Measurements from ENCODE around the gene AGMO. TPM values are rescaled to one million over a fixed set of nuclear protein-coding genes. Genes with fewer than 3 reads are reported as not detected.

The AGMO gene
- polyA plus RNA-seq, 1 experiment: not detected

GRCh38 chr7:15489861-15490260 lies 72.0 kb downstream of the AGMO start:
- POLR2A ChIA-PET: no interaction called here

DNA sequence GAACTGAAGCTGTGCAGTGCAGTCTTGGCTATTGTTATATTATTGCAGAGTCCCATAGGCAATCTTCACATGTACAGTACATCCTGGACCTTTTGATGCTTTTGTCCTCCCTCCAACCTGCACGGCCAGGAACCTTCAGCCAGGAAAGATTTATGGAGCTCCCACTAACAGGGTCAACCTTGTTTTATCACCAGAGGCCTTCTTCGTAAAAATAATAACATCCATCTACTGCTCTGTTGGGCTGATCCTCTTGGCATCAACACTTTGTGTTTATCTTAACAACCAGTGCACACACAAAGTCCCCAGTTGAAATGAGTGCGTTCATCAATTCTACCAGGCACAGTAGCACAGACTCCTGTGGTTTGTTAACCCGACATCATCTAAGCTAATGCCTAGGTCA lies 72.4 kb downstream of the AGMO start:
- Histone ChIP-seq H3K36me3 (ENCODE audit: control insufficient read depth, insufficient read depth, low read length) (no peaks in the 10 kb centered on the region), H3K27me3 (ENCODE audit: control insufficient read depth, insufficient read depth, low read length) (no peaks in the 10 kb centered on the region), H3K4me3 (ENCODE audit: low read depth, low read length) (no peak overlapping the region)
- TF ChIP-seq CTCF (IDR thresholded peaks at IDR 0.05; ENCODE audit: insufficient read depth, low read depth, low read length): no peak
- POLR2A ChIA-PET: no interaction called here
- CTCF ChIA-PET: interaction anchor here (1.0 to 1.2 kb wide), 2 partner anchors 12 to 24 kb away, joined by 4 read pairs; no protein-coding TSS in a partner anchor
- DNase-seq (ENCODE audit: low read depth): no peak

More at GRCh38 chr7:15489861-15490260, 72.0 kb downstream of the AGMO start:
- Histone ChIP-seq H3K27me3 (ENCODE audit: control insufficient read depth, insufficient read depth, low read length) (no peaks in the 10 kb centered on the region), H3K4me3 (ENCODE audit: low read depth, low read length) (no peak overlapping the region), H3K36me3 (ENCODE audit: control insufficient read depth, insufficient read depth, low read length) (no peaks in the 10 kb centered on the region)
- CTCF ChIA-PET: interaction anchor here (1.0 to 1.2 kb wide), 2 partner anchors 12 to 24 kb away, joined by 4 read pairs; no protein-coding TSS in a partner anchor
- no peak for DNase-seq (ENCODE audit: low read depth)
- no peak for TF ChIP-seq CTCF (IDR thresholded peaks at IDR 0.05; ENCODE audit: insufficient read depth, low read depth, low read length)

DNA sequence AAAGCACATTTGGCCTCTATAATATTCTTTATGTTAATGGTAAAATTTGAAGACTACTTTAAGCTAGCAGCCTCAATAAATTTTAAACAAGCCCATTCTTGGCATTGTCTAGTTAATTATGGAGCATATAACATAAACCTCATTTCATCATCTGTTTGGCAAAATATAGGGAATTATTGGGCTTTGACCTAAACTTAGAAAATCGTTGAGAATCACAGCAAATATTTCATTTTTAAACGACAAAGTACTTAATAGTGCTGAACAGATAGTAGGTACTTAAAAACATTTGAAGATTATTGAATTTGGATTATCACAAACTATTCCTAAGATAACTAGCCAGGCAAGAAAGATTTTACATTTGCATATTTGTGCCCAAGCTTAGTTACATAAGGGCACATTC lies 73.4 kb downstream of the AGMO start:
- no peak for DNase-seq (ENCODE audit: low read depth)
- Histone ChIP-seq H3K27me3 (ENCODE audit: control insufficient read depth, insufficient read depth, low read length) (no peaks in the 10 kb centered on the region), H3K36me3 (ENCODE audit: control insufficient read depth, insufficient read depth, low read length) (no peaks in the 10 kb centered on the region), H3K4me3 (ENCODE audit: low read depth, low read length) (no peak overlapping the region)
- no peak for TF ChIP-seq CTCF (IDR thresholded peaks at IDR 0.05; ENCODE audit: insufficient read depth, low read depth, low read length)
- ChIA-PET POLR2A (no interaction called here), CTCF (interaction anchor here (1.2 kb wide), 1 partner anchor 23 kb away, joined by 4 read pairs; no protein-coding TSS in a partner anchor)

- CTCF ChIA-PET: no interaction called here
- H3K36me3 ChIP-seq (ENCODE audit: control insufficient read depth, insufficient read depth, low read length): no peaks in the 10 kb centered on the region
- POLR2A ChIA-PET: no interaction called here
Observed at GRCh38 chr7:15487896-15488295, 73.9 kb downstream of the AGMO start.

GRCh38 chr7:15485998-15486397 lies 75.8 kb downstream of the AGMO start:
- H3K4me3 ChIP-seq (ENCODE audit: low read depth, low read length): no peak overlapping the region
- ChIA-PET CTCF (no interaction called here), POLR2A (no interaction called here)
- DNase-seq (ENCODE audit: low read depth): no peak
- H3K27me3 ChIP-seq (ENCODE audit: control insufficient read depth, insufficient read depth, low read length): no peaks in the 10 kb centered on the region
- no peak for TF ChIP-seq CTCF (IDR thresholded peaks at IDR 0.05; ENCODE audit: insufficient read depth, low read depth, low read length)
- no peaks in the 10 kb centered on the region for H3K36me3 ChIP-seq (ENCODE audit: control insufficient read depth, insufficient read depth, low read length)

More at GRCh38 chr7:15487896-15488295, 73.9 kb downstream of the AGMO start:
- H3K27me3 ChIP-seq (ENCODE audit: control insufficient read depth, insufficient read depth, low read length): no peaks in the 10 kb centered on the region
- TF ChIP-seq CTCF (IDR thresholded peaks at IDR 0.05; ENCODE audit: insufficient read depth, low read depth, low read length): no peak
- DNase-seq (ENCODE audit: low read depth): no peak
- no peak overlapping the region for H3K4me3 ChIP-seq (ENCODE audit: low read depth, low read length)
